ENCODE measurements around the gene PDGFD. TPM values are rescaled to one million over a fixed set of nuclear protein-coding genes. Genes with fewer than 3 reads are reported as not detected.

PDGFD gene
- total and polyA plus RNA-seq, 2 experiments from 2014 or later: 1.9 to 4.5 TPM

DNA sequence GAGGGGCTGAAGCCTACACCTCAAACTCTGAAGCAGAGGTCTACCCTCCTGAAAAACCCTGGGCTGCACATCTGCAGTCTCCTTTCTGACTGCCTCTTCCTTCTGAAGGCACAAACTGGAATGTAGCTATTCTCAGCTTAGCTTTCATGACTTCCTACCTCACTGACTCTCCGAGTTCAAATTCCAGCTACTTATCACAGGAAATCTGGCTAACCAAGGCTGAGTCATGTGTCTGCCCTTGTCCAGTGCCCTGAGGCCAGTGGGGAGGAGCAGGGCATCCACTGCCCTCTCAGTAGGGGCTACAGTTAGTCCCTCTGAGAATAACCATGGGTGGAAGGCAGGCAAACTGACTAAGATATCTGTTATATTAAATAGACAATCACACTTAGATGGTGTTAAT lies 29.2 kb downstream of the PDGFD start (continued):
- TF ChIP-seq, protein P1, sequence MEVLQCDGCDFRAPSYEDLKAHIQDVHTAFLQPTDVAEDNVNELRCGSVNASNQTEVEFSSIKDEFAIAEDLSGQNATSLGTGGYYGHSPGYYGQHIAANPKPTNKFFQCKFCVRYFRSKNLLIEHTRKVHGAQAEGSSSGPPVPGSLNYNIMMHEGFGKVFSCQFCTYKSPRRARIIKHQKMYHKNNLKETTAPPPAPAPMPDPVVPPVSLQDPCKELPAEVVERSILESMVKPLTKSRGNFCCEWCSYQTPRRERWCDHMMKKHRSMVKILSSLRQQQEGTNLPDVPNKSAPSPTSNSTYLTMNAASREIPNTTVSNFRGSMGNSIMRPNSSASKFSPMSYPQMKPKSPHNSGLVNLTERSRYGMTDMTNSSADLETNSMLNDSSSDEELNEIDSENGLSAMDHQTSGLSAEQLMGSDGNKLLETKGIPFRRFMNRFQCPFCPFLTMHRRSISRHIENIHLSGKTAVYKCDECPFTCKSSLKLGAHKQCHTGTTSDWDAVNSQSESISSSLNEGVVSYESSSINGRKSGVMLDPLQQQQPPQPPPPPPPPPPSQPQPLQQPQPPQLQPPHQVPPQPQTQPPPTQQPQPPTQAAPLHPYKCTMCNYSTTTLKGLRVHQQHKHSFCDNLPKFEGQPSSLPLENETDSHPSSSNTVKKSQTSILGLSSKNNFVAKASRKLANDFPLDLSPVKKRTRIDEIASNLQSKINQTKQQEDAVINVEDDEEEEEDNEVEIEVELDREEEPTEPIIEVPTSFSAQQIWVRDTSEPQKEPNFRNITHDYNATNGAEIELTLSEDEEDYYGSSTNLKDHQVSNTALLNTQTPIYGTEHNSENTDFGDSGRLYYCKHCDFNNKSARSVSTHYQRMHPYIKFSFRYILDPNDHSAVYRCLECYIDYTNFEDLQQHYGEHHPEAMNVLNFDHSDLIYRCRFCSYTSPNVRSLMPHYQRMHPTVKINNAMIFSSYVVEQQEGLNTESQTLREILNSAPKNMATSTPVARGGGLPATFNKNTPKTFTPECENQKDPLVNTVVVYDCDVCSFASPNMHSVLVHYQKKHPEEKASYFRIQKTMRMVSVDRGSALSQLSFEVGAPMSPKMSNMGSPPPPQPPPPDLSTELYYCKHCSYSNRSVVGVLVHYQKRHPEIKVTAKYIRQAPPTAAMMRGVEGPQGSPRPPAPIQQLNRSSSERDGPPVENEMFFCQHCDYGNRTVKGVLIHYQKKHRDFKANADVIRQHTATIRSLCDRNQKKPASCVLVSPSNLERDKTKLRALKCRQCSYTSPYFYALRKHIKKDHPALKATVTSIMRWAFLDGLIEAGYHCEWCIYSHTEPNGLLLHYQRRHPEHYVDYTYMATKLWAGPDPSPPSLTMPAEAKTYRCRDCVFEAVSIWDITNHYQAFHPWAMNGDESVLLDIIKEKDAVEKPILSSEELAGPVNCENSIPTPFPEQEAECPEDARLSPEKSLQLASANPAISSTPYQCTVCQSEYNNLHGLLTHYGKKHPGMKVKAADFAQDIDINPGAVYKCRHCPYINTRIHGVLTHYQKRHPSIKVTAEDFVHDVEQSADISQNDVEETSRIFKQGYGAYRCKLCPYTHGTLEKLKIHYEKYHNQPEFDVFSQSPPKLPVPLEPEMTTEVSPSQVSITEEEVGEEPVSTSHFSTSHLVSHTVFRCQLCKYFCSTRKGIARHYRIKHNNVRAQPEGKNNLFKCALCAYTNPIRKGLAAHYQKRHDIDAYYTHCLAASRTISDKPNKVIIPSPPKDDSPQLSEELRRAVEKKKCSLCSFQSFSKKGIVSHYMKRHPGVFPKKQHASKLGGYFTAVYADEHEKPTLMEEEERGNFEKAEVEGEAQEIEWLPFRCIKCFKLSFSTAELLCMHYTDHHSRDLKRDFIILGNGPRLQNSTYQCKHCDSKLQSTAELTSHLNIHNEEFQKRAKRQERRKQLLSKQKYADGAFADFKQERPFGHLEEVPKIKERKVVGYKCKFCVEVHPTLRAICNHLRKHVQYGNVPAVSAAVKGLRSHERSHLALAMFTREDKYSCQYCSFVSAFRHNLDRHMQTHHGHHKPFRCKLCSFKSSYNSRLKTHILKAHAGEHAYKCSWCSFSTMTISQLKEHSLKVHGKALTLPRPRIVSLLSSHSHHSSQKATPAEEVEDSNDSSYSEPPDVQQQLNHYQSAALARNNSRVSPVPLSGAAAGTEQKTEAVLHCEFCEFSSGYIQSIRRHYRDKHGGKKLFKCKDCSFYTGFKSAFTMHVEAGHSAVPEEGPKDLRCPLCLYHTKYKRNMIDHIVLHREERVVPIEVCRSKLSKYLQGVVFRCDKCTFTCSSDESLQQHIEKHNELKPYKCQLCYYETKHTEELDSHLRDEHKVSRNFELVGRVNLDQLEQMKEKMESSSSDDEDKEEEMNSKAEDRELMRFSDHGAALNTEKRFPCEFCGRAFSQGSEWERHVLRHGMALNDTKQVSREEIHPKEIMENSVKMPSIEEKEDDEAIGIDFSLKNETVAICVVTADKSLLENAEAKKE (CRISPR knock-in tag; IDR thresholded peaks at IDR 0.05): no peak
- TF ChIP-seq ZNF331 (CRISPR knock-in tag; IDR thresholded peaks at IDR 0.05; ENCODE audit: low read depth): no peak

GRCh38 chr11:104130161-104130560 lies 33.8 kb downstream of the PDGFD start:
- Histone ChIP-seq H3K4me3 (no peak overlapping the region), H3K79me2 (replicated peaks; ENCODE audit: insufficient read depth) (no peaks in the 10 kb centered on the region), H4K20me1 (replicated peaks; ENCODE audit: insufficient read depth) (no peaks in the 10 kb centered on the region), H3K27me3 (ENCODE audit: insufficient read depth) (no peaks in the 10 kb centered on the region), H3K4me1 (ENCODE audit: insufficient read depth) (0 out of 2 replicates have a peak, but pooled peaks cover 3% of the 10 kb centered on the region), H3F3A (replicated peaks; ENCODE audit: low read depth) (no peaks in the 10 kb centered on the region), H3K4me2 (no peak overlapping the region), H3K9me2 (ENCODE audit: insufficient read depth) (no peaks in the 10 kb centered on the region), H3K27ac (ENCODE audit: low read depth) (no peak overlapping the region), H3K36me3 (ENCODE audit: insufficient read depth) (no peaks in the 10 kb centered on the region), H2AFZ (no peak overlapping the region)
- ATAC-seq: peak; percentile 54
- peaks cover 5% of the 10 kb centered on the region for H3K4me1 Mint-ChIP-seq
- no peak overlapping the region for H3K4me3 Mint-ChIP-seq
- no peak for DNase-seq (ENCODE audit: low spot score)
- TF ChIP-seq JUNB (IDR thresholded peaks at IDR 0.05; ENCODE audit: unreplicated experiment): no peak
- peak in 1 of 2 experiments; percentile 37; a peak in 2 of 4 replicates for TF ChIP-seq CTCF (conservative IDR thresholded peaks at IDR 0.05; ENCODE audit: low read depth in 2 of 2)
- H3K27me3 Mint-ChIP-seq (ENCODE audit: insufficient read depth, low read depth, poor library complexity): peaks cover 2% of the 10 kb centered on the region
- H3K36me3 Mint-ChIP-seq (ENCODE audit: low read depth): no peaks in the 10 kb centered on the region
- H3K9me3 Mint-ChIP-seq: no peaks in the 10 kb centered on the region
- H3K27ac Mint-ChIP-seq: no peak overlapping the region
